ENCODE measurements around the gene SGMS1.

DNA sequence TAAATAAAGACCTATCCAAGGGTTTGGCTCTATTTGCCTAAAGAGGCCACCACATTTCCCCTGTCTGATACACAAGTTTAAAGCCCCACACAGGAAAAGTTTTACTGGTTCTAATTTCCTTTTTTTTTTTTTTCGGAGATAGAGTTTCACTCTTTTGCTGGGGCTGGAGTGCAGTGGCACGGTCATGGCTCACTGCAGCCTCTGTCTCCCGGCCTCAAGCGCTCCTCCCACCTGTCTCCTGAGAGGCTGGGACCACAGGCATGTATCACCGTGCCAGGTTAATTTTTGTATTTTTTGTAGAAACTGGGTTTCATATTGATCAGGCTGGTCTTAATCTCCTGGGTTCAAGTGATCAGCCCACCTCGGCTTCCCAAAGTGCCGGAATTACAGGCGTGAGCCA is 319.1 kb downstream of the SGMS1 start:
- no peak for TF ChIP-seq EZH2 (IDR thresholded peaks at IDR 0.05; ENCODE audit: borderline replicate concordance, insufficient read depth, low read depth, low read length, poor library complexity, severe bottlenecking)
- TF ChIP-seq, protein P1, sequence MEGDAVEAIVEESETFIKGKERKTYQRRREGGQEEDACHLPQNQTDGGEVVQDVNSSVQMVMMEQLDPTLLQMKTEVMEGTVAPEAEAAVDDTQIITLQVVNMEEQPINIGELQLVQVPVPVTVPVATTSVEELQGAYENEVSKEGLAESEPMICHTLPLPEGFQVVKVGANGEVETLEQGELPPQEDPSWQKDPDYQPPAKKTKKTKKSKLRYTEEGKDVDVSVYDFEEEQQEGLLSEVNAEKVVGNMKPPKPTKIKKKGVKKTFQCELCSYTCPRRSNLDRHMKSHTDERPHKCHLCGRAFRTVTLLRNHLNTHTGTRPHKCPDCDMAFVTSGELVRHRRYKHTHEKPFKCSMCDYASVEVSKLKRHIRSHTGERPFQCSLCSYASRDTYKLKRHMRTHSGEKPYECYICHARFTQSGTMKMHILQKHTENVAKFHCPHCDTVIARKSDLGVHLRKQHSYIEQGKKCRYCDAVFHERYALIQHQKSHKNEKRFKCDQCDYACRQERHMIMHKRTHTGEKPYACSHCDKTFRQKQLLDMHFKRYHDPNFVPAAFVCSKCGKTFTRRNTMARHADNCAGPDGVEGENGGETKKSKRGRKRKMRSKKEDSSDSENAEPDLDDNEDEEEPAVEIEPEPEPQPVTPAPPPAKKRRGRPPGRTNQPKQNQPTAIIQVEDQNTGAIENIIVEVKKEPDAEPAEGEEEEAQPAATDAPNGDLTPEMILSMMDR (IDR thresholded peaks at IDR 0.05) = no peak
